NCI-H1436 (cell line): ENCODE measurements around the gene PRELID2.
"Not testable (repeated sequence)": the region's sequence is repeated elsewhere in the genome, so short reads cannot be mapped to it uniquely, and the experiment has no call there.

Source experiments
- DNase-seq: peaks from one replicate; lab custom pipeline; 2025; lab: John Stamatoyannopoulos, UW

PRELID2 gene

GRCh38 chr5:145743396-145744061, 91.6 kb downstream of the PRELID2 start:
- DNase-seq = no peak

- DNase-seq = no peak
Measured at GRCh38 chr5:145739843-145740242, 95.3 kb downstream of the PRELID2 start.

- DNase-seq = no peak
Measured at GRCh38 chr5:145738227-145738626, 96.9 kb downstream of the PRELID2 start.

- DNase-seq = no peak
Measured at GRCh38 chr5:145737578-145737977, 97.6 kb downstream of the PRELID2 start.

DNA sequence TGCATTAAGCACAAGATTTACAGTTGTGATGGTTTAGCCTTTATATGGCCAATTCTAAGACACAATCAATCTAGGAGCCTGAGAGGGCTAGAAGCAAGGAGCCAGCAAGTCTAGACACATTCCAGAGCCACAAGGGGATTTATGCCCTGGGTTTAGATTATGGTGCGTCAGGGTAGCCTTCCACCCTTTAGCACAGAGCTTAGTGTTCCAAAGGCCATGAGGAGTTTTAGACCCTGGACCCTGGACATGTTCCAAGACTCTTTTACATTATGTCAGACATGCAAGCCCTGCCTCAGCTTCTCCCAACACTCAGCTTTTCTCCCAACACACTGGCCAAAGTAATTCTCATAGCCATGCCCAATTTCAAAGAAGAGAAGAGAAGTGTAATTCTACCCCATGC, 105.2 kb downstream of the PRELID2 start:
- not testable (repeated sequence) for DNase-seq

GRCh38 chr5:145723516-145723915, 111.6 kb downstream of the PRELID2 start:
- DNase-seq = no peak

- DNase-seq = no peak
Measured at GRCh38 chr5:145718956-145719355, 116.2 kb downstream of the PRELID2 start.

GRCh38 chr5:145715412-145715811, 119.7 kb downstream of the PRELID2 start:
- DNase-seq = no peak

DNA sequence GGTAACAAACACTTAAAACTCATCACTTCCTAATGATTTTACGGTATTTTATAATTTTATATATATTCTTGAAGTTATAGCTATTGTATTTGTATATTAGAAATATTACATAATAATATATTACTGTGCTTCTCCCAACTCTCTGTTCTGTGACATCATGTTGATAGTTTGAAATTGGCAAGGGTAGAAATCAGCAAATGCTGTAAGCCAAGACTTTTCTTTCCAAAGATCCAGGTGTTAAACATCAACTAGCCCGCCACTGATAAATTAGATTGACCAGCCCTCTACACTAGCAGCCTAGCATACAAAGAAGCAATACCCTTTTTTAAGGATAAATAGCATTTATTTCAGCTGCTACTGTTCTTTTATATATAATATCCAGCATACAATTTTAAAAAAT, 122.9 kb downstream of the PRELID2 start:
- DNase-seq = no peak

DNA sequence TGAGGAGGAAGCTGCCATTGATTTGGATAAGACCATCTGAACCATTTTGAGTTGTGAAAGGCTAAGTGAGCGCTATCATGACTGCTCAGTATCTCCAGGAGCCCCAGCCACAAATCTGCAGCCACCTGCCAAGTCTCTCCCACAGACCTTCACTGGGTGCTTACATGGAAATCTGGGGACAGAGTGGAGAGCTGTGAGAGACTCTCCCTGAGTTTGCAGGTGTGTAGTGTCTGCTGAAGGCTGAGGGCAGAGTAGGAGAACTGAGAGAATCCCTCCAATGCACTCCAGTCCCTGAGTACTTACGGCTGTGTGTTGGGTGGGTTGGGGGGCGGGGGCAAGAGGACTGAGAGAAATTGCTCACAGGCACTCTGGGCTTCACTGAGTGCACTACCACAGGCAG, 123.7 kb downstream of the PRELID2 start:
- no peak for DNase-seq
